ENCODE results near the gene STRA6. TPM values are rescaled to one million over a fixed set of nuclear protein-coding genes. Genes with fewer than 3 reads are reported as not detected.

Gene STRA6
- total RNA-seq, 1 donor from 2014 or later, result 158 TPM

DNA sequence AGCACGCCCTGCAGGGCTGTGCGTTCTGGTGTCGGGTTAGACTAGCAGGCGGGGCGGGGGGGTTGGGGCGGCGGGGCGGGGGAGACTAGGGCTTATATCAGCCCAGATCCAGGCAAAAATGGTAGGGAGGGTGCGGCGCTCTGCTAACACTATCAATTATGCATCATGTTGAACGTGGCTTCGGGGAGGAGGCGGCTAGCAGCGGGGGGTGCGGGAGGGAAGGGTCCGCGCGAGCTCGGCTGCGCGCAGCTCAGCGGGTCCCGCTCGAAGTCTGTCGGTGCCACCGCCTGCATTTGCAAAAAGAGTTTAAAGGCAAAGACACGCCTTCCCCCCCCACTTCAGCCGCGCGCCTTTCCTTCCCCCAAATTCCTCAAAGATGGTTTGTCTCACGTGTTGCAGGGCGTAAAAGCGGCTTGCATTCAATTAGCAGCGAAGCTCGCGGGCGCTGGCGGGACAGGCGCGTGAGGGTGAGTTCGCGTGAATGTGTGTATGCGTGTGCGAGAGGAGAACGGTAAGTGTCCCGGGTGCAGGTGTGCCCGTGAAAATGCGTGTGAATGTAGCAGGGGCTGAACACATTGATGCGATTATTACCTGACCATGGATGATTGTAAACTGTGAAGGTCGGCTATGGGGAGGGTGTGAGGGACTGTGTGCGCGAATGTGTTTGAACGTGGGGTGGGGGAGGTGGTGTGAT is 72.3 kb downstream of the STRA6 start, which contains the start of gene ISLR2:
Gene ISLR2 (plus strand): TSS at position 432 of the 694 bp plus-strand sequence. CDS start 2,169 bp downstream, outside the sequence.
- peak within 1 kb of the TSS; percentile 91 for H3K4me3 Mint-ChIP-seq

GRCh38 chr15:74129586-74130154 is 72.9 kb downstream of the STRA6 start:
- Mint-ChIP-seq H3K36me3 (peaks cover 12% of the 10 kb centered on the region), H3K27ac (peak overlapping the region; percentile 65), H3K4me3 (peak overlapping the region; percentile 91)

More for the DNA sequence above, 72.3 kb downstream of the STRA6 start, which contains the start of gene ISLR2:
- no peak for DNase-seq (ENCODE audit: extremely low spot score, unreplicated experiment)
- TF ChIP-seq CTCF (conservative IDR thresholded peaks at IDR 0.05), result no peak
- Mint-ChIP-seq H3K27ac (peak within 1 kb of the TSS; percentile 77), H3K9me3 (no peaks in the 10 kb centered on the region), H3K27me3 (peaks cover 93% of the 10 kb centered on the region), H3K4me1 (ENCODE audit: unreplicated experiment) (peaks cover 26% of the 10 kb centered on the region), H3K36me3 (peaks cover 12% of the 10 kb centered on the region)

More at GRCh38 chr15:74129586-74130154, 72.9 kb downstream of the STRA6 start:
- Mint-ChIP-seq H3K9me3 (no peaks in the 10 kb centered on the region), H3K4me1 (ENCODE audit: unreplicated experiment) (peaks cover 22% of the 10 kb centered on the region), H3K27me3 (peaks cover 90% of the 10 kb centered on the region)
- no peak for DNase-seq (ENCODE audit: extremely low spot score, unreplicated experiment)
- no peak for TF ChIP-seq CTCF (conservative IDR thresholded peaks at IDR 0.05)

Other genes starting within 250 kb of the STRA6 start
- gene STOML1, start 210.5 kb downstream of the STRA6 start, total RNA-seq (ENCODE audit: low replicate concordance), result 10.4 and 10.8 TPM in 2 replicates
- 28.7 and 29.8 TPM in 2 replicates for gene PML, start 208.1 kb downstream of the STRA6 start, total RNA-seq (ENCODE audit: low replicate concordance)
- not detected in 2 replicates for gene GOLGA6A, start 120.2 kb downstream of the STRA6 start, total RNA-seq (ENCODE audit: low replicate concordance)
- gene ISLR2, start 72.2 kb downstream of the STRA6 start, total RNA-seq (ENCODE audit: low replicate concordance), result 0.59 and 16.9 TPM in 2 replicates
- gene ISLR, start 29.1 kb downstream of the STRA6 start, total RNA-seq (ENCODE audit: low replicate concordance), result 0.24 and 41.6 TPM in 2 replicates
- 2.2 and 5.0 TPM in 2 replicates for gene CCDC33, start 33.5 kb upstream of the STRA6 start, total RNA-seq (ENCODE audit: low replicate concordance)
- 0.80 and 1.0 TPM in 2 replicates for gene CYP11A1, start 164.9 kb upstream of the STRA6 start, total RNA-seq (ENCODE audit: low replicate concordance)
- 6.3 and 11.2 TPM in 2 replicates for gene SEMA7A, start 231.2 kb upstream of the STRA6 start, total RNA-seq (ENCODE audit: low replicate concordance)